ENCODE data around the gene POLE2. TPM values are rescaled to one million over a fixed set of nuclear protein-coding genes. Genes with fewer than 3 reads are reported as not detected.
"Not testable (repeated sequence)": the region's sequence is repeated elsewhere in the genome, so short reads cannot be mapped to it uniquely, and the experiment has no call there.

Gene POLE2
- total RNA-seq, 4 donors from 2014 or later: 5.7 to 9.2 TPM; not detected in 2

GRCh38 chr14:49720744-49721143 lies 32.7 kb upstream of the POLE2 start:
- H3K36me3 ChIP-seq: peaks cover 0 to 3% (median 0%) of the 10 kb centered on the region in 4 donors

GRCh38 chr14:49710993-49711392 lies 23.0 kb upstream of the POLE2 start:
- H3K4me1 ChIP-seq; H3K27me3 ChIP-seq; intact Hi-C loops (cut with DNase I; ENCODE audit: low total_unique reads); H3K36me3 ChIP-seq; DNase-seq; H3K9me3 ChIP-seq; H3K4me3 ChIP-seq; H3K27ac ChIP-seq; in situ Hi-C loops (cut with MboI; ENCODE audit: low pct_ligation_motif_present in 1 of 4, low pct_unique_long_range_greater_than_20kb in 1 of 4, low sequenced_read_pairs in 3 of 4): not testable (repeated sequence)
- 94 to 99% methylated on average over 10 to 11 of the region's 11 CpGs for WGBS, 2 donors (ENCODE audit: low coverage in 1 of 2)

More at GRCh38 chr14:49720744-49721143, 32.7 kb upstream of the POLE2 start:
- Histone ChIP-seq H3K9me3 (no peaks in the 10 kb centered on the region), H3K4me1 (no peaks in the 10 kb centered on the region), H3K27me3 (no peaks in the 10 kb centered on the region), H3K27ac (no peak overlapping the region), H3K4me3 (no peak overlapping the region)
- TF ChIP-seq POLR2A (IDR thresholded peaks at IDR 0.05) (no peak), POLR2AphosphoS5 (IDR thresholded peaks at IDR 0.05) (no peak), EP300 (IDR thresholded peaks at IDR 0.05; ENCODE audit: low read depth) (no peak), CTCF (IDR thresholded peaks at IDR 0.05) (no peak)
- no peak for DNase-seq
- intact Hi-C loops (cut with DNase I; ENCODE audit: low total_unique reads): no loop called here
- in situ Hi-C loops (cut with MboI; ENCODE audit: low pct_ligation_motif_present in 1 of 4, low pct_unique_long_range_greater_than_20kb in 1 of 4, low sequenced_read_pairs in 3 of 4): no loop called here

GRCh38 chr14:49704471-49704870 lies 16.5 kb upstream of the POLE2 start:
- H3K4me3 ChIP-seq; H3K4me1 ChIP-seq; DNase-seq; H3K27ac ChIP-seq; H3K9me3 ChIP-seq; intact Hi-C loops (cut with DNase I; ENCODE audit: low total_unique reads); H3K36me3 ChIP-seq; H3K27me3 ChIP-seq; in situ Hi-C loops (cut with MboI; ENCODE audit: low pct_ligation_motif_present in 1 of 4, low pct_unique_long_range_greater_than_20kb in 1 of 4, low sequenced_read_pairs in 3 of 4): not testable (repeated sequence)
- WGBS, 2 donors (ENCODE audit: low coverage in 1 of 2): 86 to 93% methylated on average over 4 of the region's 4 CpGs

GRCh38 chr14:49703965-49704364 lies 16.0 kb upstream of the POLE2 start:
- no peaks in the 10 kb centered on the region for H3K9me3 ChIP-seq
- TF ChIP-seq POLR2AphosphoS5 (IDR thresholded peaks at IDR 0.05) (no peak), CTCF (IDR thresholded peaks at IDR 0.05) (no peak), POLR2A (IDR thresholded peaks at IDR 0.05) (no peak), EP300 (IDR thresholded peaks at IDR 0.05; ENCODE audit: low read depth) (no peak)
- no peak overlapping the region for H3K27ac ChIP-seq
- intact Hi-C loops (cut with DNase I; ENCODE audit: low total_unique reads) (no loop called here), in situ Hi-C loops (cut with MboI; ENCODE audit: low pct_ligation_motif_present in 1 of 4, low pct_unique_long_range_greater_than_20kb in 1 of 4, low sequenced_read_pairs in 3 of 4) (no loop called here)
- H3K4me1 ChIP-seq: no peaks in the 10 kb centered on the region
- 52 to 62% methylated on average over 3 of the region's 3 CpGs for WGBS, 2 donors (ENCODE audit: low coverage in 1 of 2)
- DNase-seq: no peak
- H3K4me3 ChIP-seq: no peak overlapping the region
- no peaks in the 10 kb centered on the region for H3K36me3 ChIP-seq
- H3K27me3 ChIP-seq: no peaks in the 10 kb centered on the region

- in situ Hi-C loops (cut with MboI; ENCODE audit: low pct_ligation_motif_present in 1 of 4, low pct_unique_long_range_greater_than_20kb in 1 of 4, low sequenced_read_pairs in 3 of 4): no loop called here
These were observed 14.7 kb upstream of the POLE2 start for GRCh38 chr14:49702725-49703124.

GRCh38 chr14:49693735-49694124 lies 5.7 kb upstream of the POLE2 start:
- Histone ChIP-seq H3K27ac (peak overlapping the region; percentile 91 to 99 (median 95)), H3K4me1 (peaks cover 0 to 23% (median 7%) of the 10 kb centered on the region in 4 donors), H3K4me3 (peak overlapping the region; percentile 31 to 95 (median 73))
- WGBS, 2 donors (ENCODE audit: low coverage in 1 of 2): 20 to 30% methylated on average over 4 to 6 of the region's 13 CpGs
- DNase-seq; H3K36me3 ChIP-seq; intact Hi-C loops (cut with DNase I; ENCODE audit: low total_unique reads); H3K27me3 ChIP-seq; in situ Hi-C loops (cut with MboI; ENCODE audit: low pct_ligation_motif_present in 1 of 4, low pct_unique_long_range_greater_than_20kb in 1 of 4, low sequenced_read_pairs in 3 of 4); H3K9me3 ChIP-seq: not testable (repeated sequence)

More at GRCh38 chr14:49702725-49703124, 14.7 kb upstream of the POLE2 start:
- H3K27ac ChIP-seq: no peak overlapping the region
- H3K9me3 ChIP-seq: no peaks in the 10 kb centered on the region
- TF ChIP-seq CTCF (IDR thresholded peaks at IDR 0.05) (no peak), POLR2AphosphoS5 (IDR thresholded peaks at IDR 0.05) (no peak), POLR2A (IDR thresholded peaks at IDR 0.05) (no peak), EP300 (IDR thresholded peaks at IDR 0.05; ENCODE audit: low read depth) (no peak)
- WGBS, 2 donors (ENCODE audit: low coverage in 1 of 2): 74 to 80% methylated on average over 4 of the region's 4 CpGs
- H3K4me1 ChIP-seq: no peaks in the 10 kb centered on the region
- no peaks in the 10 kb centered on the region for H3K27me3 ChIP-seq
- no peak overlapping the region for H3K4me3 ChIP-seq
- no peak for DNase-seq
- H3K36me3 ChIP-seq: no peaks in the 10 kb centered on the region
- intact Hi-C loops (cut with DNase I; ENCODE audit: low total_unique reads): no loop called here
